GM13977 (cell line): Measurements from ENCODE around the gene CAMKK1.

Source experiments
- DNase-seq: peaks from one replicate; pipeline ENCODE4 v3.0.0; 2012; ENCODE audit warnings: low spot score
- in situ Hi-C: fragments of 300-500 bp; cut with MboI; formaldehyde crosslinking; loops from one replicate; pipeline ENCODE4 v1.12.0; 2022; ENCODE audit warnings: low sequenced_read_pairs, low pct_unique_long_range_greater_than_20kb, mixed read lengths, inconsistent platforms; ENCODE audit not compliant: unreplicated experiment
- TF ChIP-seq, protein P1 (sequence below): IDR thresholded peaks from 2 replicates; pipeline ENCODE4 v1.5.1; 2012; ENCODE audit warnings: mild to moderate bottlenecking, control low read depth; ENCODE audit not compliant: insufficient read depth; ENCODE audit errors: extremely low read depth, missing control alignments

CAMKK1 gene

GRCh38 chr17:3884188-3884587 lies 8.7 kb downstream of the CAMKK1 start:
- no peak for DNase-seq
- in situ Hi-C loops: no loop called here
- TF ChIP-seq, protein P1, sequence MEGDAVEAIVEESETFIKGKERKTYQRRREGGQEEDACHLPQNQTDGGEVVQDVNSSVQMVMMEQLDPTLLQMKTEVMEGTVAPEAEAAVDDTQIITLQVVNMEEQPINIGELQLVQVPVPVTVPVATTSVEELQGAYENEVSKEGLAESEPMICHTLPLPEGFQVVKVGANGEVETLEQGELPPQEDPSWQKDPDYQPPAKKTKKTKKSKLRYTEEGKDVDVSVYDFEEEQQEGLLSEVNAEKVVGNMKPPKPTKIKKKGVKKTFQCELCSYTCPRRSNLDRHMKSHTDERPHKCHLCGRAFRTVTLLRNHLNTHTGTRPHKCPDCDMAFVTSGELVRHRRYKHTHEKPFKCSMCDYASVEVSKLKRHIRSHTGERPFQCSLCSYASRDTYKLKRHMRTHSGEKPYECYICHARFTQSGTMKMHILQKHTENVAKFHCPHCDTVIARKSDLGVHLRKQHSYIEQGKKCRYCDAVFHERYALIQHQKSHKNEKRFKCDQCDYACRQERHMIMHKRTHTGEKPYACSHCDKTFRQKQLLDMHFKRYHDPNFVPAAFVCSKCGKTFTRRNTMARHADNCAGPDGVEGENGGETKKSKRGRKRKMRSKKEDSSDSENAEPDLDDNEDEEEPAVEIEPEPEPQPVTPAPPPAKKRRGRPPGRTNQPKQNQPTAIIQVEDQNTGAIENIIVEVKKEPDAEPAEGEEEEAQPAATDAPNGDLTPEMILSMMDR: no peak

DNA sequence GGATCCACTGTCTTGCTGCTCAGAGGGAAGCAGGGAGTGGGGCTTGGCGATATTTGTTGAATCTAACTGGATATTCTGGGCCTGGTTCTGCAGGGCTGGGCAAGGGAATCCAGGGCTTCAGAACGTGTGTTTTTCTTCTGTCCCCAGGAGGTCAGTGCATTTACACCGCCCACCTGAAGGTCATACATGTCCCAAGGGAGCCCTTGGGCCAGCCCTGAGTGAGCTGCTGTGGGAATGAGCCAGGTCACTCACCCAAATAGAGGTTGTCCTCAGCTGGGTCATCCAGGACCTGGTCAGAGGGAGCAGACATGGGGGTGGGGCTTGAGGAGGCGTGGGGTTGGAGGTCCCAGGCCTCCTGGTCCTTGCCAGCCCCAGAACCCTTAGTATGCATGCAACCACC lies 10.6 kb downstream of the CAMKK1 start:
- TF ChIP-seq, protein P1: no peak
- DNase-seq: no peak
- in situ Hi-C loops: no loop called here

GRCh38 chr17:3880983-3881382 lies 11.9 kb downstream of the CAMKK1 start:
- no peak for DNase-seq
- TF ChIP-seq, protein P1: no peak
- in situ Hi-C loops: no loop called here

- no peak for DNase-seq
- TF ChIP-seq, protein P1: no peak
- in situ Hi-C loops: no loop called here
These were observed 13.0 kb downstream of the CAMKK1 start for GRCh38 chr17:3879591-3880417.

DNA sequence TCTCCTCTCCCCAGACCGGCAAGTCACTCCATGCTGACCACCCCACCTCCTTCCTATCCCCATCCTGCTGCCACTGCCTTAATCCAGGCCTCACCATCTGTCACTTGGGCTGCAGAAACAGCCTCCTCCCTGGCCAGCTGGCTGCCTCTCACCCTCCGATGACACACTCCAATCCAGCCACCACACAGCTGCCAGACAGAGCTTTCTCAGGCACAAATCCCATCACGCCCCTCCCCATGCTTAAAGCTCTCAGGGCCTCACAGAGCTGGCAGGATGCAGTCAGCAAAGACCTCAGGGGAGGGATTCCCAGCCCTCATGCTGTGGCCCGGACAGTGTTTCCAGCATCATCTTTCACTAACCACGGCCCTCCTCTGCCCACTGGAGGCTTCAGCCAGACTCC lies 13.7 kb downstream of the CAMKK1 start:
- in situ Hi-C loops: no loop called here
- no peak for DNase-seq

GRCh38 chr17:3877220-3877619 lies 15.6 kb downstream of the CAMKK1 start:
- TF ChIP-seq, protein P1: no peak
- in situ Hi-C loops: no loop called here
- DNase-seq: no peak

More for the DNA sequence above, 13.7 kb downstream of the CAMKK1 start:
- TF ChIP-seq, protein P1: no peak
